ENCODE data around the gene TTC16. TPM values are rescaled to one million over a fixed set of nuclear protein-coding genes. Genes with fewer than 3 reads are reported as not detected.

Gene TTC16
- total and polyA plus RNA-seq, 2 donors (not counting 3 experiments of a cell fraction or from before 2014, with no cell fraction given), result not detected

DNA sequence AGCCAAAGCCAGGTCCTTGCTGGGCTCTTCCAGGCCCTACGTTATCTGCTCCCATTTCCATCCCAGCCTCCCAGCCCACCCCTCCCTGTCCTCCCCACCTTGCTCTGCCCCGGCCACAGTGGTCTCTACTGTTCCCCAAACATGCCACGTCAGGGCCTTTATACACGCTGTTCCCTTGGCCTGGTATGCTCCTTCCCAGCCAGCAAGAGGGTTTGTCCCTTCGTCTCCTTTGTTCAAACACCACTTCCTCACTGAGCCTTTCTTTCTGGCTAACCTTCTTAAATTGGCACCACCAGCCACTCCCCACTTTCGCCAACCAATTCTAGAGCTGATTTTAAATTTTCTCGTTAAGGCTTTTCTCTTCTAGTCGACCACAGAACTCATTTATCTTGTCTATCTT lies 52.8 kb downstream of the TTC16 start:
- POLR2A ChIA-PET, result no interaction called here

DNA sequence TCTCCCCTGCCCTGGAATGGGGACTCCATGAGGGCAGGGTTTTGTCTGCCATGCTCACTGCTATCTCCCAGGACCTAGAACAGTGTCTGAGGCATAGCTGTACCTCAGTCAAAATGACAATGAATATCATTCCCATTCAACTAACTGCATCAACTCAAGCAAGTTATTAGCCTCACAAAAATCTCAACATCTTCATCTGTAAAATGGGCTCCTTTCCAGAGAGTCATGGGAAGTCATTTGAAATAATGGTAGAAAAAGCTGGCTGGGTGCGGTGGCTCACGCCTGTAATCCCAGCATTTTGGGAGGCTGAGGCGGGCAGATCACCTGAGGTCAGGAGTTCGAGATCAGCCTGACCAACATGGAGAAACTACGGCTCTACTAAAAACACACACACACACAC lies 53.2 kb downstream of the TTC16 start:
- H3K9me1 ChIP-seq (replicated peaks; ENCODE audit: control insufficient read depth, extremely low read depth, insufficient read depth, low read length), result no peaks in the 10 kb centered on the region
- intact Hi-C loops (cut with micrococcal nuclease), result no loop called here
- peak overlapping the region; percentile 32 for H3K4me2 ChIP-seq (ENCODE audit: insufficient read depth, low read length)
- no peak for DNase-seq (ENCODE audit: low read depth, low spot score)
- no peak overlapping the region for H2AFZ ChIP-seq (ENCODE audit: low read depth, low read length)
- H3K4me1 ChIP-seq (ENCODE audit: control insufficient read depth, extremely low read depth, insufficient read depth, low read length), result peaks cover 56% of the 10 kb centered on the region
- H3K36me3 ChIP-seq (ENCODE audit: control insufficient read depth in 2 of 2, extremely low read depth in 1 of 2, insufficient read depth in 2 of 2, low read length in 2 of 2), result peaks cover 9 to 12% of the 10 kb centered on the region in 2 experiments
- no peak for FAIRE-seq
- H4K20me1 ChIP-seq (replicated peaks; ENCODE audit: control insufficient read depth, extremely low read depth, insufficient read depth, low read length), result no peaks in the 10 kb centered on the region
- TF ChIP-seq FOS (IDR thresholded peaks at IDR 0.05; ENCODE audit: borderline replicate concordance, insufficient read depth, low read length) (no peak), JUN (IDR thresholded peaks at IDR 0.05; ENCODE audit: borderline replicate concordance, insufficient read depth, insufficient read length, low read depth) (no peak), POLR2AphosphoS5 (IDR thresholded peaks at IDR 0.05; ENCODE audit: insufficient read depth, low read depth, low read length) (no peak), MAX (IDR thresholded peaks at IDR 0.05; ENCODE audit: insufficient read depth, insufficient read length) (no peak), POLR2A (IDR thresholded peaks at IDR 0.05; ENCODE audit: low read depth, low read length) (no peak), EZH2 (IDR thresholded peaks at IDR 0.05; ENCODE audit: borderline replicate concordance, low read depth, low read length, severe bottlenecking) (no peak), MYC (IDR thresholded peaks at IDR 0.05; ENCODE audit: low read depth, low read length) (no peak)
- TF ChIP-seq, protein P1, sequence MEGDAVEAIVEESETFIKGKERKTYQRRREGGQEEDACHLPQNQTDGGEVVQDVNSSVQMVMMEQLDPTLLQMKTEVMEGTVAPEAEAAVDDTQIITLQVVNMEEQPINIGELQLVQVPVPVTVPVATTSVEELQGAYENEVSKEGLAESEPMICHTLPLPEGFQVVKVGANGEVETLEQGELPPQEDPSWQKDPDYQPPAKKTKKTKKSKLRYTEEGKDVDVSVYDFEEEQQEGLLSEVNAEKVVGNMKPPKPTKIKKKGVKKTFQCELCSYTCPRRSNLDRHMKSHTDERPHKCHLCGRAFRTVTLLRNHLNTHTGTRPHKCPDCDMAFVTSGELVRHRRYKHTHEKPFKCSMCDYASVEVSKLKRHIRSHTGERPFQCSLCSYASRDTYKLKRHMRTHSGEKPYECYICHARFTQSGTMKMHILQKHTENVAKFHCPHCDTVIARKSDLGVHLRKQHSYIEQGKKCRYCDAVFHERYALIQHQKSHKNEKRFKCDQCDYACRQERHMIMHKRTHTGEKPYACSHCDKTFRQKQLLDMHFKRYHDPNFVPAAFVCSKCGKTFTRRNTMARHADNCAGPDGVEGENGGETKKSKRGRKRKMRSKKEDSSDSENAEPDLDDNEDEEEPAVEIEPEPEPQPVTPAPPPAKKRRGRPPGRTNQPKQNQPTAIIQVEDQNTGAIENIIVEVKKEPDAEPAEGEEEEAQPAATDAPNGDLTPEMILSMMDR (IDR thresholded peaks at IDR 0.05; ENCODE audit: extremely low read depth in 1 of 2, insufficient read depth in 1 of 2, low read depth in 1 of 2, low read length in 2 of 2), result no peak
- peak overlapping the region in 2 of 3 experiments; percentile 26 to 65 for H3K4me3 ChIP-seq (replicated peaks in 1 of 3; ENCODE audit: insufficient read depth in 1 of 3, low read depth in 1 of 3, low read length in 3 of 3)
- H3K27ac ChIP-seq (ENCODE audit: insufficient read depth, low read depth, low read length), result peak overlapping the region; percentile 96
- H3K27me3 ChIP-seq (ENCODE audit: control insufficient read depth in 2 of 2, insufficient read depth in 2 of 2, low read length in 2 of 2), result no peaks in the 10 kb centered on the region
- H3K79me2 ChIP-seq (ENCODE audit: control insufficient read depth, insufficient read depth, low read length), result peaks cover 54% of the 10 kb centered on the region
- ChIA-PET POLR2A (interaction anchor here (1.2 to 2.4 kb wide), 3 partner anchors 13 to 16 kb away, joined by 5 to 24 read pairs (median 8); partner anchors contain the start of gene CDK9), CTCF (interaction anchor here (1.2 to 11.3 kb wide), 5 partner anchors 13 to 84 kb away, joined by 3 to 167 read pairs (median 7); partner anchors contain the start of genes CDK9, SH2D3C and TOR2A)
- TSS peak; percentile 15 for BruUV-seq (replicated peaks)
- H3K9me3 ChIP-seq (replicated peaks; ENCODE audit: control insufficient read depth, insufficient read depth, low read length), result no peaks in the 10 kb centered on the region
- dilution Hi-C loops (cut with MboI; ENCODE audit: extremely low pct_ligation_motif_present, low sequenced_read_pairs), result no loop called here
- peak overlapping the region; percentile 91 for H3K9ac ChIP-seq (replicated peaks; ENCODE audit: extremely low read depth, insufficient read depth, low read length)

More for the DNA sequence above, 52.8 kb downstream of the TTC16 start:
- Histone ChIP-seq H3K36me3 (ENCODE audit: control insufficient read depth in 2 of 2, extremely low read depth in 1 of 2, insufficient read depth in 2 of 2, low read length in 2 of 2) (peaks cover 9 to 12% of the 10 kb centered on the region in 2 experiments), H4K20me1 (replicated peaks; ENCODE audit: control insufficient read depth, extremely low read depth, insufficient read depth, low read length) (no peaks in the 10 kb centered on the region), H3K9me3 (replicated peaks; ENCODE audit: control insufficient read depth, insufficient read depth, low read length) (no peaks in the 10 kb centered on the region), H3K27ac (ENCODE audit: insufficient read depth, low read depth, low read length) (peak overlapping the region; percentile 96), H3K79me2 (ENCODE audit: control insufficient read depth, insufficient read depth, low read length) (peaks cover 54% of the 10 kb centered on the region), H3K27me3 (ENCODE audit: control insufficient read depth in 2 of 2, insufficient read depth in 2 of 2, low read length in 2 of 2) (no peaks in the 10 kb centered on the region), H3K4me2 (ENCODE audit: insufficient read depth, low read length) (peak overlapping the region; percentile 32), H3K4me3 (replicated peaks in 1 of 3; ENCODE audit: insufficient read depth in 1 of 3, low read depth in 1 of 3, low read length in 3 of 3) (peak overlapping the region in 2 of 3 experiments; percentile 26 to 65), H3K9ac (replicated peaks; ENCODE audit: extremely low read depth, insufficient read depth, low read length) (peak overlapping the region; percentile 91), H3K4me1 (ENCODE audit: control insufficient read depth, extremely low read depth, insufficient read depth, low read length) (peaks cover 58% of the 10 kb centered on the region), H2AFZ (ENCODE audit: low read depth, low read length) (no peak overlapping the region), H3K9me1 (replicated peaks; ENCODE audit: control insufficient read depth, extremely low read depth, insufficient read depth, low read length) (no peaks in the 10 kb centered on the region)
- TF ChIP-seq POLR2A (IDR thresholded peaks at IDR 0.05; ENCODE audit: low read depth, low read length) (peak; percentile 51), JUN (IDR thresholded peaks at IDR 0.05; ENCODE audit: borderline replicate concordance, insufficient read depth, insufficient read length, low read depth) (no peak), POLR2AphosphoS5 (IDR thresholded peaks at IDR 0.05; ENCODE audit: insufficient read depth, low read depth, low read length) (peak; percentile 53)
- dilution Hi-C loops (cut with MboI; ENCODE audit: extremely low pct_ligation_motif_present, low sequenced_read_pairs), result no loop called here
- DNase-seq (ENCODE audit: low read depth, low spot score), result peak; percentile 66
- FAIRE-seq, result no peak
- CTCF ChIA-PET, result interaction anchor here (1.5 to 11.3 kb wide), 3 partner anchors 13 to 34 kb away, joined by 3 to 167 read pairs (median 30); partner anchors contain the start of genes CDK9, SH2D3C and TOR2A
- BruUV-seq (replicated peaks), result no TSS peak
- intact Hi-C loops (cut with micrococcal nuclease), result no loop called here
